Neural cell (in vitro differentiated cells): ENCODE data around the gene NRG3.

ENCODE experiments used
- EP300 ChIP-seq: fragments of 450-650 bp; conservative IDR thresholded peaks from 2 replicates; pipeline ENCODE4 v1.6.1; 2014; ENCODE audit warnings: antibody characterized with exemption, mild to moderate bottlenecking, moderate library complexity; ENCODE audit not compliant: poor library complexity, severe bottlenecking
- POLR2AphosphoS5 ChIP-seq: IDR thresholded peaks from 2 replicates; pipeline ENCODE4 v1.6.1; 2012
- TAF1 ChIP-seq: IDR thresholded peaks from 2 replicates; pipeline ENCODE4 v1.6.1; 2012; ENCODE audit warnings: low read depth
- TF ChIP-seq, protein P1 (sequence below): fragments of 450-650 bp; IDR thresholded peaks from 2 replicates; pipeline ENCODE4 v1.5.1; 2014; ENCODE audit warnings: antibody characterized with exemption, mild to moderate bottlenecking, moderate library complexity; ENCODE audit not compliant: poor library complexity, severe bottlenecking

DNA sequence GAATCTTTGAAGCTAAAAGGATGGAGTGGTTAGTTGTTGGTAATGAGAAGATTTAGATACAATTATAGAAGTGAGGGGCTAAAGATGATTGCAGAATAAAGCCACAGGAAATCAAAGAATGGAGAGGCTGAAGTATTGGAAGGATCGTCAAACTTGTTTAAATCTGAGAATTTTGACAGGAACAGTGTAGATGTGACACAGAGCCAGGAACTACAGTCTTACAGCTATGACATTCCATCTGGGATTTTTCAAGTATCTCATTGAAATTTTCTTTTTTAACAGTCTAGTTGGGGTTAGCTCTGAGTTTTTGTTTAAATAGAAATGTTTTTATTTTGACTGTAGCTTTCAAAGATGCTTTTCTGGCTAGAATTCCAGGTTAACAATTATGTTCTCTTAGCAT, 181.4 kb downstream of the NRG3 start:
- TF ChIP-seq, protein P1, sequence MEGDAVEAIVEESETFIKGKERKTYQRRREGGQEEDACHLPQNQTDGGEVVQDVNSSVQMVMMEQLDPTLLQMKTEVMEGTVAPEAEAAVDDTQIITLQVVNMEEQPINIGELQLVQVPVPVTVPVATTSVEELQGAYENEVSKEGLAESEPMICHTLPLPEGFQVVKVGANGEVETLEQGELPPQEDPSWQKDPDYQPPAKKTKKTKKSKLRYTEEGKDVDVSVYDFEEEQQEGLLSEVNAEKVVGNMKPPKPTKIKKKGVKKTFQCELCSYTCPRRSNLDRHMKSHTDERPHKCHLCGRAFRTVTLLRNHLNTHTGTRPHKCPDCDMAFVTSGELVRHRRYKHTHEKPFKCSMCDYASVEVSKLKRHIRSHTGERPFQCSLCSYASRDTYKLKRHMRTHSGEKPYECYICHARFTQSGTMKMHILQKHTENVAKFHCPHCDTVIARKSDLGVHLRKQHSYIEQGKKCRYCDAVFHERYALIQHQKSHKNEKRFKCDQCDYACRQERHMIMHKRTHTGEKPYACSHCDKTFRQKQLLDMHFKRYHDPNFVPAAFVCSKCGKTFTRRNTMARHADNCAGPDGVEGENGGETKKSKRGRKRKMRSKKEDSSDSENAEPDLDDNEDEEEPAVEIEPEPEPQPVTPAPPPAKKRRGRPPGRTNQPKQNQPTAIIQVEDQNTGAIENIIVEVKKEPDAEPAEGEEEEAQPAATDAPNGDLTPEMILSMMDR = no peak
- TF ChIP-seq TAF1 = no peak
- TF ChIP-seq EP300 = no peak
- TF ChIP-seq POLR2AphosphoS5 = no peak
